GM18858 (cell line): ENCODE data around the gene ADAMTS19.
"Not testable (repeated sequence)": the region's sequence is repeated elsewhere in the genome, so short reads cannot be mapped to it uniquely, and the experiment has no call there.

Experiments
- ATAC-seq: cut with Tn5 transposase; IDR thresholded peaks from one replicate; pipeline ENCODE4 v1.9.1; 2021; ENCODE audit not compliant: unreplicated experiment

Gene ADAMTS19

GRCh38 chr5:129591508-129592160, 131.5 kb downstream of the ADAMTS19 start:
- ATAC-seq = no peak

DNA sequence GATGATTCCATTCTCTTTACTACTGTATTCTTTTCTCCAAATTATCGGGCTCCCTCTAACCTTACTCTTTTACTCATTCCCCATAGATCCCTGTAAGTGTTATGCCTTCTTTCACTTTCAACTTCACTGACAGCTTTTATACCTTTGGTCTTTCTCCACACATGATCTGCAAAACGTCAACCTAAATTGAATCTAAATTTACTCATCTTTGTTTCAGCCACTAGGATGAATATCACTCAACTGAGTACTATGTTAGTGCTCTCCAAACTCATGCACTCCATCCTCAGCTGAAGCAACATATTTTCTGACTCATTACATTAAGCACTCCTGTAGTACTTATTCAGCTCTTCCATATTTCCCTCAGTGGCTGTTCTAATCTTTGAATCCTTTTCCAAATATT, 133.4 kb downstream of the ADAMTS19 start:
- ATAC-seq = no peak

- no peak for ATAC-seq
These were observed 141.5 kb downstream of the ADAMTS19 start for GRCh38 chr5:129601576-129601975.

DNA sequence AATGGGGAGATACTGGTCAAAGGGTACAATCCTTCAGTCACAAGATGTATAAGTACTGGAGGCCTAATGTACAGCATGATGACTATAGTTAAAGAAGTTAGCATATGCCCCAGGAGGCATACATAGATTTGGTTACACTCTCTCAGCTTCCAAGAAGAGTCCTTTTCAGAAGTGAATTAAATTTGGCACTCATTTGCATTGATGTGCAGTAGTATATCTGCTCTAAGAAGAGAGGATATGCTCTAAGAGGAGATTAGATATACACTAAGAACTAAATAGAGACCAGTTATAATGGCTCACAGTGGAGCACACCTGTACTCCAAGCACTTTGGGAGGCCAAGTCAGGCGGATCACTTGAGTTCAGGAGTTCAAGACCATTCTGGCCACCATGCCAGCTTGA, 148.3 kb downstream of the ADAMTS19 start:
- no peak for ATAC-seq

DNA sequence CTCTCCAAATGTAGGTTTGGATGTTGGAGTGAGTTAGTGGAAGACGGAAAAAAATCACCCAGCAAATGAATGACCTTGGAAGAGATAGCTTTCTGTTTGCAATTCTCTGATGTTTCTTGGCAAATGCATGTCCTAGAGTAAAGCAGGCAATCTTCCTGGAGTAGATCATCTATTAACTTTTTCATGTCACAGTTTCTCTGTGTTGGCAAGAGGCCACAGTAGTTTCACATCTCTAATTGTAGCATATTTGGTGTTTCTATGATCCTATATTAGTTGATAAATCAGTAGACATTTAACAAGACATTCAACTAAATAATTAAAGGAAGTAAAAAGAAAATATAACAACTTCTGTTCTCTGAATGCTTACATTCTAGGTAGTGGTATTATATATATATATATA, 149.6 kb downstream of the ADAMTS19 start:
- ATAC-seq = peak; percentile 60

DNA sequence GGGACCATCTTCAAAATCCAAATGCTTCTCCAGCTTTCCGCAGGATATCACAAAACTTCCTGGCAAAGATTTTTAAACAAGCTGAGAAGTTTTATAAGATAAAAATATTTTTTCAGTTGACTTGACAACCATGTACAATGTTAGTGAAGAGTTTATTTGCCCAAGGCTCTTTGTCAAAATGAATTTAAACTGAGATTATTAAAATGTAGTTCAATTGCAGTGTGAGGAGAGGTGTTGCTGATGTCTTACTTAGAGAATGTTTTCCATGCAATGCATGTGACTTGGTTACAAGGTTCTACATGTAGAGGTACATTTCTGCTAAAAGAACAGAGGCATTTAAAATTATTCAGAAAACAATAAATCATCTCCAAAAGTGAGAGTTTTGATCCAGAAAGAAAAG, 156.4 kb downstream of the ADAMTS19 start:
- no peak for ATAC-seq

DNA sequence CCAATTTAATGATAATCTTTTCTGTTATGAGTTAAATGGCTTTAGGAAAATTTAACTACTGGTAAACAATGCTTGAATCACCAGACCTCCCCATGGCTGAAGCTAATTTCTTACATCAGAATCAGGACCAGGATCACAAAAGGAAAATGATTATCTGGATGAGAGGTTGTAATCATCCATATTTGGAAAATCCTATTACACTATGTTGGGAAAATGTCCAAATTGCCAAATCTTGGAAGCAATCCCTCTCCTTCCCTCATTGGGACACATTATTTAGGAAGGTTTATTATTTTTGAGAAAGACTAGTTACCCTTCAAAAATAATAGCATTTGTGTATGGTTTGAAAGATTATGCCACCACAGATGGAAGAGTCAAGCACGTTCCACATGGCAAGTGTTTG, 157.1 kb downstream of the ADAMTS19 start:
- no peak for ATAC-seq

GRCh38 chr5:129619782-129620181, 159.7 kb downstream of the ADAMTS19 start:
- ATAC-seq = no peak

GRCh38 chr5:129622531-129622930, 162.4 kb downstream of the ADAMTS19 start:
- no peak for ATAC-seq

- ATAC-seq = no peak
These were observed 169.5 kb downstream of the ADAMTS19 start for GRCh38 chr5:129629575-129629974.

DNA sequence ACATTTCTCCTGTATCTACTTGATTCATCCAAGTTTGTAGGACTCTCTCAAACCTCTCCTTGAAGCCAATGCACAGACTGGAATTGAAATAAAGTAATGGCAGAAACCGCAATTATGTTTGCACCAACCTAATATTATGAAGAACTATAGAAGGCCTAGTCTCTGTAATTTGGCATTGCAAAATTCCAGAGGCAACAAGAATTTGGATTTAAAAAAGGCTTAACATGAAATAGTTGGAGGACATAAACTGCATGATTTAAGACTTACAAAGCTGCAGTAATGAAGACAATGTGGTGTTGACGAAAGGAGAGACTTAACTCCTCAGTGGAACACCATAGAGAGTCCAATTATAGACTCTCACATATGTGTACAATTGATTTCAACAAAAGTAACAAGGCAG, 170.0 kb downstream of the ADAMTS19 start:
- ATAC-seq = no peak

- ATAC-seq = no peak
These were observed 171.9 kb downstream of the ADAMTS19 start for GRCh38 chr5:129631961-129632360.

DNA sequence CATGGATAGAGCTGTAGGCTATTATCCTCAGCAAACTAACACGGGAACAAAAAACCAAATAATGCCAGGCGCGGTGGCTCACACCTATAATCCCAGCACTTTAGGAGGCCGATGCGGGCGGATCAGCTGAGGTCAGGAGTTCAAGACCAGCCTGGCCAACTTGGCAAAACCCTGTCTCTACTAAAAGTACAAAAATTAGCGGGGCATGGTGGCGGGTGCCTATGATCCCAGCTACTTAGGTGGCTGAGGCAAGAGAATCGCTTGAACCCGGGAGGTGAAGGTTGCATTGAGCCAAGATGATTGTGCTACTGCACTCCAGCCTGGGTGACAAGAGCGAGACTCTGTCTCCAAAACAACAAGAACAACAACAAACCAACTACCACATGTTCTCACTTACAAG, 177.4 kb downstream of the ADAMTS19 start:
- ATAC-seq = not testable (repeated sequence)

- no peak for ATAC-seq
These were observed 179.2 kb downstream of the ADAMTS19 start for GRCh38 chr5:129639331-129639730.

- no peak for ATAC-seq
These were observed 192.4 kb downstream of the ADAMTS19 start for GRCh38 chr5:129652349-129653056.

- no peak for ATAC-seq
These were observed 192.9 kb downstream of the ADAMTS19 start for GRCh38 chr5:129653057-129653375.

DNA sequence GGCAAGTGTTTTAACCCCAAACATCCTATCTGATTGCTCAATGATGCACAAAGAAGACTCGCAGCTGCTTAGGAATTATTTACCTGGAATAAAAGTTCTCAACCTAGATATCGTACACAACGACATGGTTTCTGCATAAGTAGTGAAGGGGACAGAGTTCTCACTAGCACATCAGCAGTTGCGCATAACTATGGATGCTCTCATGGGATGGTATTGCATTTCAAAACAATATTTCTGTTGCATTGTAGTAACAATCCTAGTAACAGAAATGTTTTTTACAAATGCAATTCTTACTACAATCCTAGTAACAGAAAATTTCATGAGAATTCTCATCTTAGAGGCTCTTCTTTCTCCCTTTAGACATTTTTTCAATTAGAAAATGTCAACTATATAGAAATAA, 193.3 kb downstream of the ADAMTS19 start:
- ATAC-seq = no peak

DNA sequence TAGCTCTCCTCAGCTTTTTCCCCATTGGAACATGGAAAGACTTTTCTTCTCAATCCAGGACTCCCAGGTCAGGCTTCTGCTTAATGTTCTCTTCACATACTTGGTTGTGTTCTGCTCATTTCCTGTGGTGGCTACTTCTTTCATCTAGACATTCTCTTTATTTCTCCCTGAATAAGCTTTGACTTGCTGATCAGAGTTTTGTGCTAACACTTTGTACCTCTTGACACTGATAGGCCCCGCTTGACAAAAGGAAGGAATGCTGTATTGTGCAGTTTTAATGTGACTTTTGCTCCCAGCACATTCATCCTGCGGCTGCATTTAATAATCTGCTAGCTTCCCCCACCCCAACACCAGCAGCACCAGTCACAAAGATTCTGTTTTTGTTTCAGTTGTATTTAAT, 196.9 kb downstream of the ADAMTS19 start:
- no peak for ATAC-seq

GRCh38 chr5:129658801-129659200, 198.7 kb downstream of the ADAMTS19 start:
- ATAC-seq = no peak

DNA sequence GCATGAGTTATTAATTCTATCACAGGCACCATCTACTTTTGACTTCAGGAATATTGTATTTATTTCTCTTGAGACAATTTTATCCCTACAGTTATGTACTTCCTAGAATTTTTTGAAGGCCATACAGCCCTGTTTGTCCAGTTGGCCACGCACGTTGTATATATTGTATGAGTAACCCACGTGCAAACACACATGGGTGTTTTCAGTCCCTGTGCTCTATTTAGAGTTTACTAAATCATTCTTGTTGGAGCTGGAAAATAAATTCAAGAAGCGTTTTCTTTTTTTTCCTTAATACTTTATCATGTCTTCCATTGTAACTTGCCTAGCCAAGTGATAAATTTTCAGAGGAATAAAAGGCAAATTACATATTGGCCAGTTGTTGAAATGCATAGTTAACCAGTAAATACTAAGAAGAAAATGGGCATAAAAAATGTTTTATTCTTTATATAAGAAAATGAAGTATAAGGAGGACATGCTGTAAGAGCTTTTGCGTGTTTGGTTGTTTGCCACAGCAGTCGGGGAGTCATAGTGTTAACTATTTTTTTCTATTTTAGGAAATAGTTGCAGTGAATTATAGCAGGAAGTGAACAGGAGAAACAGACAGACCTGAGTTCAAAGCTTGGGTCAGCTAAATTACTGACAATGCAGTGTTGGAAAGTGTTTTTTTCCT, 201.4 kb downstream of the ADAMTS19 start:
- ATAC-seq = no peak

- peak; percentile 63 for ATAC-seq
These were observed 204.3 kb downstream of the ADAMTS19 start for GRCh38 chr5:129664336-129664937.

- no peak for ATAC-seq
These were observed 210.9 kb downstream of the ADAMTS19 start for GRCh38 chr5:129670957-129671500.
